HepG2 (cell line): ENCODE data around the gene CDC34. TPM values are rescaled to one million over a fixed set of nuclear protein-coding genes. Genes with fewer than 3 reads are reported as not detected.

Experiments used
- CEBPZ ChIP-seq: IDR thresholded peaks from 2 replicates; pipeline ENCODE4 v1.6.1; 2012; ENCODE audit warnings: low read length, improper control_type of control experiment
- DMAP1 ChIP-seq: IDR thresholded peaks from 2 replicates; pipeline ENCODE4 v1.6.1; 2016
- E2F2 ChIP-seq: sonication (generic); formaldehyde crosslinking; IDR thresholded peaks from 2 replicates; pipeline ENCODE4 v1.4.0; 2020; ENCODE audit warnings: missing genetic modification reagents, borderline replicate concordance
- ESRRA ChIP-seq: sonication (generic); formaldehyde crosslinking; IDR thresholded peaks from 2 replicates; pipeline ENCODE4 v1.5.1; 2020; ENCODE audit warnings: mild to moderate bottlenecking, low read depth, missing genetic modification reagents
- GATA4 ChIP-seq: sonication (generic); IDR thresholded peaks from 2 replicates; pipeline ENCODE4 v1.6.1; 2016; ENCODE audit warnings: antibody characterized with exemption, low read depth, borderline replicate concordance
- HNRNPUL1 ChIP-seq: fragments of 200-400 bp; formaldehyde crosslinking; IDR thresholded peaks from 2 replicates; pipeline ENCODE4 v1.6.1; 2017; ENCODE audit warnings: low read depth, mild to moderate bottlenecking, low read length, moderate library complexity
- JDP2 ChIP-seq: sonication (generic); formaldehyde crosslinking; IDR thresholded peaks from 2 replicates; pipeline ENCODE4 v1.8.1; 2022; ENCODE audit warnings: missing genetic modification reagents, borderline replicate concordance
- KLF6 ChIP-seq: IDR thresholded peaks from 2 replicates; pipeline ENCODE4 v1.8.0; 2016; ENCODE audit warnings: missing biosample characterization, missing genetic modification reagents
- KLF9 ChIP-seq: IDR thresholded peaks from 2 replicates; pipeline ENCODE4 v1.6.1; 2016; ENCODE audit warnings: low read depth
- MEIS1 ChIP-seq: sonication (generic); formaldehyde crosslinking; IDR thresholded peaks from 2 replicates; pipeline ENCODE4 v1.9.0; 2021; ENCODE audit warnings: mild to moderate bottlenecking, missing genetic modification reagents, moderate library complexity, borderline replicate concordance
- SIN3B ChIP-seq: fragments of 150-350 bp; IDR thresholded peaks from 2 replicates; pipeline ENCODE4 v1.6.1; 2014; ENCODE audit warnings: low read length
- ZGPAT ChIP-seq: IDR thresholded peaks from 2 replicates; pipeline ENCODE4 v1.6.1; 2016; ENCODE audit warnings: mild to moderate bottlenecking
- ZNF234 ChIP-seq: sonication (generic); formaldehyde crosslinking; conservative IDR thresholded peaks from 2 replicates; pipeline ENCODE4 v1.5.1; 2020; ENCODE audit warnings: mild to moderate bottlenecking, missing genetic modification reagents
- ZNF609 ChIP-seq: sonication (generic); formaldehyde crosslinking; IDR thresholded peaks from 2 replicates; pipeline ENCODE4 v1.4.0; 2020; ENCODE audit warnings: mild to moderate bottlenecking, missing genetic modification reagents, borderline replicate concordance
- ZNF713 ChIP-seq: sonication (generic); formaldehyde crosslinking; IDR thresholded peaks from 2 replicates; pipeline ENCODE4 v1.4.0; 2020; ENCODE audit warnings: mild to moderate bottlenecking, missing genetic modification reagents
- ZNF780A ChIP-seq: sonication (generic); formaldehyde crosslinking; IDR thresholded peaks from 2 replicates; pipeline ENCODE4 v1.8.0; 2022; ENCODE audit warnings: mild to moderate bottlenecking, missing genetic modification reagents, moderate library complexity
- polyA plus RNA-seq, 8 experiments: library from polyadenylated mRNA; depleted of rRNA in 3 of 8; stranded (reverse) in 7 of 8; unstranded in 1 of 8; fragments of >200 nt; fragmentation: Illumina TruSeq in 4 of 8; extraction: Trizol in 4 of 8; gene quantifications; 2 replicates each; pipeline versions ENCODE4 v1.2.1 to v1.2.3, GENCODE V29; 2011 to 2016; ENCODE audit warnings: low read depth in 4 of 8, missing spikeins in 1 of 8, mixed read lengths in 1 of 8; ENCODE audit not compliant: insufficient read depth in 1 of 8
- total RNA-seq, 5 experiments: library from RNA; depleted of rRNA; stranded (reverse); fragments of >200 nt; fragmentation: Illumina TruSeq; extraction: Trizol; gene quantifications; 2 replicates each; pipeline ENCODE4 v1.2.3, GENCODE V29; 2016; ENCODE audit warnings: low read depth in 1 of 5

CDC34 gene
- total and polyA plus RNA-seq, 2 of the 13 experiments (the other 11 are each of a cell fraction or from before 2014, with no cell fraction given) = 138 to 150 TPM

GRCh38 chr19:489418-490196 is 42.0 kb upstream of the CDC34 start (continued):
- no peak for TF ChIP-seq CEBPZ
- no peak for TF ChIP-seq ESRRA (CRISPR knock-in tag)
- TF ChIP-seq DMAP1 (CRISPR knock-in tag) = peak; percentile 22; the same call in 1 of the 2 replicates
- no peak for TF ChIP-seq HNRNPUL1
- 0 out of 2 replicates have a peak, but pooled peaks have one; percentile 74 for TF ChIP-seq ZNF780A (CRISPR knock-in tag)
- no peak for TF ChIP-seq MEIS1 (CRISPR knock-in tag)
- TF ChIP-seq JDP2 (CRISPR knock-in tag) = no peak
- TF ChIP-seq KLF6 (CRISPR knock-in tag) = no peak
- 0 out of 2 replicates have a peak, but pooled peaks have one; percentile 8 for TF ChIP-seq GATA4
- TF ChIP-seq ZNF234 = peak; percentile 16; the same call in 1 of the 2 replicates
- TF ChIP-seq E2F2 (CRISPR knock-in tag) = no peak
- TF ChIP-seq KLF9 = no peak
- no peak for TF ChIP-seq SIN3B
- no peak for TF ChIP-seq ZNF713 (CRISPR knock-in tag)
- TF ChIP-seq ZGPAT = no peak
- 0 out of 2 replicates have a peak, but pooled peaks have one; percentile 8 for TF ChIP-seq ZNF609 (CRISPR knock-in tag)
